Keratinocyte (primary cell): ENCODE measurements around the gene MGMT. TPM values are rescaled to one million over a fixed set of nuclear protein-coding genes. Genes with fewer than 3 reads are reported as not detected.

Experiments
- DNase-seq: peaks from one replicate; pipeline ENCODE4 v3.0.0-alpha.2; 2011; ENCODE audit warnings: low read depth, missing footprints, low spot score
- FAIRE-seq: peaks from 2 replicates; lab custom pipeline; 2011; peaks lifted over from hg19 to GRCh38; lab: Jason Lieb, UNC
- H2AFZ ChIP-seq: 2 replicates; pipeline ENCODE4 v1.6.0; 2012; ENCODE audit warnings: low read length, control low read depth, inconsistent platforms; ENCODE audit not compliant: control insufficient read depth
- H3K27ac ChIP-seq: 2 replicates; pipeline ENCODE4 v1.5.1; 2011; ENCODE audit warnings: low read length; ENCODE audit not compliant: control insufficient read depth, insufficient read depth
- H3K27me3 ChIP-seq: 3 replicates; pipeline ENCODE4 v1.6.0; 2011; ENCODE audit warnings: low read length; ENCODE audit not compliant: control insufficient read depth, insufficient read depth; ENCODE audit errors: extremely low read depth
- H3K36me3 ChIP-seq, 2 experiments: 2 replicates in 1 of 2; 3 replicates in 1 of 2; pipeline ENCODE4 v1.5.1; 2011; ENCODE audit warnings: low read length in 2 of 2, mild to moderate bottlenecking in 1 of 2; ENCODE audit not compliant: control insufficient read depth in 2 of 2, insufficient read depth in 2 of 2; ENCODE audit errors: extremely low read depth in 1 of 2
- H3K4me1 ChIP-seq: 3 replicates; pipeline ENCODE4 v1.5.1; 2011; ENCODE audit warnings: low read length; ENCODE audit not compliant: control insufficient read depth, insufficient read depth; ENCODE audit errors: extremely low read depth
- H3K4me2 ChIP-seq: 3 replicates; pipeline ENCODE4 v1.6.0; 2011; ENCODE audit warnings: low read depth, low read length; ENCODE audit not compliant: control insufficient read depth, insufficient read depth; ENCODE audit errors: extremely low read depth
- H3K4me3 ChIP-seq, 3 experiments: fragments of 200-600 bp in 1 of 3; sonication (generic) in 1 of 3; 2 replicates in 2 of 3; 3 replicates in 1 of 3; pipeline ENCODE4 v1.5.1; 2011 to 2016; ENCODE audit warnings: low read length in 3 of 3, mild to moderate bottlenecking in 3 of 3, control low read depth in 2 of 3, inconsistent platforms in 1 of 3, low read depth in 1 of 3, mixed read lengths in 1 of 3, mixed run types in 1 of 3, moderate library complexity in 1 of 3; ENCODE audit not compliant: control insufficient read depth in 2 of 3, insufficient read depth in 2 of 3; ENCODE audit errors: extremely low read depth in 1 of 3
- H3K79me2 ChIP-seq: 2 replicates; pipeline ENCODE4 v1.6.0; 2012; ENCODE audit warnings: low read length; ENCODE audit not compliant: control insufficient read depth, insufficient read depth
- H3K9ac ChIP-seq: 3 replicates; pipeline ENCODE4 v1.6.0; 2011; ENCODE audit warnings: low read length; ENCODE audit not compliant: control insufficient read depth, insufficient read depth; ENCODE audit errors: extremely low read depth
- H3K9me1 ChIP-seq: 3 replicates; pipeline ENCODE4 v1.6.0; 2011; ENCODE audit warnings: low read length; ENCODE audit not compliant: control insufficient read depth, insufficient read depth; ENCODE audit errors: extremely low read depth
- H3K9me3 ChIP-seq: 2 replicates; pipeline ENCODE4 v1.5.1; 2012; ENCODE audit warnings: low read depth, low read length; ENCODE audit not compliant: control insufficient read depth
- H4K20me1 ChIP-seq: 3 replicates; pipeline ENCODE4 v1.6.0; 2011; ENCODE audit warnings: low read length; ENCODE audit not compliant: control insufficient read depth, insufficient read depth; ENCODE audit errors: extremely low read depth
- CTCF ChIP-seq, 3 experiments: IDR thresholded peaks in 1 of 3; conservative IDR thresholded peaks in 1 of 3; optimal IDR thresholded peaks in 1 of 3; 2 replicates in 2 of 3; 3 replicates in 1 of 3; pipeline versions ENCODE3 to v1.5.1; 2011; ENCODE audit warnings: low read length in 3 of 3, mild to moderate bottlenecking in 3 of 3, moderate library complexity in 2 of 3, control low read depth in 1 of 3, inconsistent platforms in 1 of 3; ENCODE audit not compliant: insufficient read depth in 2 of 3; ENCODE audit errors: extremely low read depth in 1 of 3
- EZH2 ChIP-seq: IDR thresholded peaks from one replicate; pipeline ENCODE4 v1.6.1; 2012; ENCODE audit warnings: inconsistent platforms, mild to moderate bottlenecking, low read length, moderate library complexity
- dilution Hi-C: fragments of 300-500 bp; cut with MboI; formaldehyde crosslinking; loops from one replicate; pipeline ENCODE4 v1.7.0; 2020; ENCODE audit warnings: low sequenced_read_pairs; ENCODE audit not compliant: extremely low pct_ligation_motif_present
- polyA plus RNA-seq, 5 experiments: library from polyadenylated mRNA; depleted of rRNA in 3 of 5; stranded (reverse) in 3 of 5; stranded (forward) in 1 of 5; unstranded in 1 of 5; fragments of >200 nt; gene quantifications; 1 replicate in 1 of 5; 2 replicates in 3 of 5; 3 replicates in 1 of 5; pipeline versions ENCODE4 v1.2.1 to v1.2.3, GENCODE V29; 2011 to 2012; ENCODE audit warnings: missing spikeins in 2 of 5, low read depth in 1 of 5, low replicate concordance in 1 of 5

MGMT gene
- polyA plus RNA-seq, 1 donor (not counting 4 experiments of a cell fraction or from before 2014, with no cell fraction given) = 15.2 TPM

DNA sequence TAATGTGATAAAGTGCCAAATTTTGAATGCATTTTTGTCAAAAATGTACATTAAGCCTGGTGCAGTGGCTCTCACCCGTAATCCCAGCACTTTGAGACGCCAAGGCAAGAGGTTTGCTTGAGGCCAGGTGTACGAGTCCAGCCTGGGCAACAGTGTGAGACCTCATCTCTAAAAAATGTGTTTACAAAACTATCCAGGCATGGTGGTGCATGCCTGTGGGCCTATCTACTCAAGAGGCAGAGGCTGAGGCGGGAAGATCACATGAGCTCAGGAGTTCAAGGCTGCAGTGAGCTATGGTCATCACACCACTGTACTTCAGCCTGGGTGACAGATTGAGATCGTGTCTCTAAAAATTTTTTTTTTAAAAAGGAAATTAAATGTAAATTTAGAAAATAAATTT is 18.5 kb upstream of the MGMT start:
- Histone ChIP-seq H3K4me2 (no peak overlapping the region), H3K9me3 (no peaks in the 10 kb centered on the region), H3K4me1 (no peaks in the 10 kb centered on the region), H3K9ac (no peak overlapping the region), H4K20me1 (no peaks in the 10 kb centered on the region), H3K27ac (no peak overlapping the region), H3K27me3 (no peaks in the 10 kb centered on the region), H2AFZ (no peak overlapping the region), H3K79me2 (no peaks in the 10 kb centered on the region), H3K4me3 (no peak overlapping the region), H3K9me1 (no peaks in the 10 kb centered on the region), H3K36me3 (no peaks in the 10 kb centered on the region)
- FAIRE-seq (no peak), DNase-seq (no peak)
- no peak for TF ChIP-seq CTCF (optimal IDR thresholded peaks at IDR 0.05 in 1 of 3, IDR thresholded peaks at IDR 0.05 in 1 of 3, conservative IDR thresholded peaks at IDR 0.05 in 1 of 3; ENCODE audit: extremely low read depth in 1 of 3, insufficient read depth in 2 of 3, low read length in 3 of 3)
- no peak for TF ChIP-seq EZH2
- dilution Hi-C loops = no loop called here

DNA sequence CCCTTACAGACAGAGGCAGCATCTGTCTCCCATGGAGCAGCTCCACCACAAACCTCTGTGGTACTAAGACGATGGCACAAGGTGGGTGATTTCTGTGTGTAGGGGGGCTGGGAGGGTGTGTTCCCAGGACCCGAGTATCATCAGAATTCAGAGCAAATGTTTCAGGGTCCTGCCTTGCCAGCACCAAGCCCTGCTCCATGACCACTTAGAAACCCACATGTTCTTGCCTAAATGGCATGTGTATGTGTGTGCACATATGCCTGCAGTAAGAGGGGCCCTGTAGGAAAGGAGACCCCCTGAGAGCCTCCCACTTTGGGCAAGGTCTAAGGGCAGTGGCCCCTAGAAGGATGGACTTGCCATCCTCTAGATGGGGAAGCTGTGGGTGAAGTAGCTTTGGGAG is 17.1 kb upstream of the MGMT start:
- TF ChIP-seq EZH2 = no peak
- no peak for TF ChIP-seq CTCF (optimal IDR thresholded peaks at IDR 0.05 in 1 of 3, IDR thresholded peaks at IDR 0.05 in 1 of 3, conservative IDR thresholded peaks at IDR 0.05 in 1 of 3; ENCODE audit: extremely low read depth in 1 of 3, insufficient read depth in 2 of 3, low read length in 3 of 3)
- DNase-seq = no peak

More for the DNA sequence above, 17.1 kb upstream of the MGMT start:
- dilution Hi-C loops = no loop called here
- no peaks in the 10 kb centered on the region for H3K4me1 ChIP-seq
- no peaks in the 10 kb centered on the region for H3K79me2 ChIP-seq
- H3K27ac ChIP-seq = no peak overlapping the region
- H3K36me3 ChIP-seq = no peaks in the 10 kb centered on the region
- FAIRE-seq = no peak
- H3K27me3 ChIP-seq = no peaks in the 10 kb centered on the region
- H3K4me2 ChIP-seq = no peak overlapping the region
- H3K9ac ChIP-seq = no peak overlapping the region
- H3K9me3 ChIP-seq = no peaks in the 10 kb centered on the region
- no peak overlapping the region for H2AFZ ChIP-seq
- H4K20me1 ChIP-seq = no peaks in the 10 kb centered on the region
- no peak overlapping the region for H3K4me3 ChIP-seq
- no peaks in the 10 kb centered on the region for H3K9me1 ChIP-seq
